DOHH2 (cell line): ENCODE measurements around the gene ARID5A.

Source experiments
- H3F3A ChIP-seq: fragments of 200-600 bp; sonication (generic), shearing (Covaris generic); 2 replicates; pipeline ENCODE4 v1.6.0; 2016; ENCODE audit warnings: antibody characterized with exemption, mild to moderate bottlenecking; ENCODE audit not compliant: control insufficient read depth, insufficient read depth
- H3K27ac ChIP-seq: fragments of 200-600 bp; sonication (generic); 2 replicates; pipeline ENCODE4 v1.5.1; 2014; ENCODE audit warnings: low read depth, mild to moderate bottlenecking, low read length, moderate library complexity
- H3K27me3 ChIP-seq: fragments of 200-600 bp; sonication (generic); 2 replicates; pipeline ENCODE4 v1.6.1; 2014; ENCODE audit warnings: mild to moderate bottlenecking, low read length, mixed read lengths; ENCODE audit not compliant: control insufficient read depth
- H3K36me3 ChIP-seq: fragments of 200-600 bp; sonication (generic); 2 replicates; pipeline ENCODE4 v1.6.1; 2014; ENCODE audit warnings: mild to moderate bottlenecking, low read length, moderate library complexity, mixed read lengths; ENCODE audit not compliant: control insufficient read depth
- H3K4me1 ChIP-seq: fragments of 200-600 bp; sonication (generic); 2 replicates; pipeline ENCODE4 v1.6.1; 2014; ENCODE audit warnings: mild to moderate bottlenecking, low read length, mixed read lengths; ENCODE audit not compliant: control insufficient read depth
- H3K4me2 ChIP-seq: fragments of 200-600 bp; sonication (generic); 2 replicates; pipeline ENCODE4 v1.6.0; 2014; ENCODE audit warnings: mild to moderate bottlenecking, low read length, moderate library complexity
- H3K4me3 ChIP-seq: fragments of 200-600 bp; sonication (generic); 2 replicates; pipeline ENCODE4 v1.5.1; 2014; ENCODE audit warnings: mild to moderate bottlenecking, low read length, mixed read lengths
- H3K79me2 ChIP-seq: fragments of 200-600 bp; sonication (generic); 2 replicates; pipeline ENCODE4 v1.6.1; 2014; ENCODE audit warnings: mild to moderate bottlenecking, low read length, mixed read lengths; ENCODE audit not compliant: control insufficient read depth
- H3K9me2 ChIP-seq: fragments of 200-600 bp; sonication (generic); replicated peaks from 2 replicates; pipeline ENCODE4 v1.6.1; 2014; ENCODE audit warnings: mild to moderate bottlenecking, low read length, mixed read lengths; ENCODE audit not compliant: control insufficient read depth
- H3K9me3 ChIP-seq: fragments of 200-600 bp; sonication (generic); 2 replicates; pipeline ENCODE4 v1.6.1; 2014; ENCODE audit warnings: antibody characterized with exemption, low read length, mixed read lengths; ENCODE audit not compliant: control insufficient read depth, insufficient read depth
- H4K20me1 ChIP-seq: fragments of 200-600 bp; sonication (generic); 2 replicates; pipeline ENCODE4 v1.6.0; 2014; ENCODE audit warnings: low read depth, mild to moderate bottlenecking, antibody characterized with exemption, low read length, moderate library complexity; ENCODE audit not compliant: control insufficient read depth, insufficient read depth
- CTCF ChIP-seq: fragments of 200-600 bp; sonication (generic); IDR thresholded peaks from one replicate; pipeline ENCODE4 v1.5.1; 2014; ENCODE audit warnings: antibody characterized with exemption, mild to moderate bottlenecking, low read depth, low read length; ENCODE audit not compliant: poor library complexity, severe bottlenecking
- EZH2phosphoT487 ChIP-seq: fragments of 200-600 bp; sonication (generic); IDR thresholded peaks from 2 replicates; pipeline ENCODE4 v1.6.1; 2017; ENCODE audit warnings: borderline replicate concordance, mild to moderate bottlenecking, antibody characterized with exemption, low read length, moderate library complexity, mixed read lengths

ARID5A gene

GRCh38 chr2:96540136-96540535 lies 3.6 kb downstream of the ARID5A start:
- peaks cover 33% of the 10 kb centered on the region for H3K27me3 ChIP-seq
- no peaks in the 10 kb centered on the region for H3K36me3 ChIP-seq
- H3K27ac ChIP-seq: no peak overlapping the region
- H3K4me3 ChIP-seq: no peak overlapping the region
- H3K4me1 ChIP-seq: peaks cover 17% of the 10 kb centered on the region
- H3K79me2 ChIP-seq: no peaks in the 10 kb centered on the region
- H3K9me2 ChIP-seq: no peaks in the 10 kb centered on the region
- H3K9me3 ChIP-seq: no peaks in the 10 kb centered on the region
- TF ChIP-seq CTCF: no peak
- no peak for TF ChIP-seq EZH2phosphoT487
- H3K4me2 ChIP-seq: no peak overlapping the region
- no peaks in the 10 kb centered on the region for H3F3A ChIP-seq
- peaks cover 10% of the 10 kb centered on the region for H4K20me1 ChIP-seq

- H3K79me2 ChIP-seq: no peaks in the 10 kb centered on the region
- H4K20me1 ChIP-seq: peaks cover 10% of the 10 kb centered on the region
- H3K9me2 ChIP-seq: no peaks in the 10 kb centered on the region
- H3F3A ChIP-seq: no peaks in the 10 kb centered on the region
- H3K4me2 ChIP-seq: no peak overlapping the region
- H3K9me3 ChIP-seq: no peaks in the 10 kb centered on the region
- H3K4me3 ChIP-seq: no peak overlapping the region
- H3K36me3 ChIP-seq: no peaks in the 10 kb centered on the region
- no peak for TF ChIP-seq CTCF
- no peak for TF ChIP-seq EZH2phosphoT487
- H3K27me3 ChIP-seq: peaks cover 31% of the 10 kb centered on the region
- peaks cover 17% of the 10 kb centered on the region for H3K4me1 ChIP-seq
- no peak overlapping the region for H3K27ac ChIP-seq
These were observed 5.0 kb downstream of the ARID5A start for GRCh38 chr2:96541398-96542152.

GRCh38 chr2:96542357-96542977 lies 5.9 kb downstream of the ARID5A start:
- Histone ChIP-seq H3K4me1 (peaks cover 15% of the 10 kb centered on the region), H3F3A (no peaks in the 10 kb centered on the region), H3K27ac (no peak overlapping the region), H3K4me2 (no peak overlapping the region), H4K20me1 (peaks cover 10% of the 10 kb centered on the region), H3K9me3 (no peaks in the 10 kb centered on the region), H3K4me3 (no peak overlapping the region), H3K36me3 (no peaks in the 10 kb centered on the region), H3K27me3 (peaks cover 28% of the 10 kb centered on the region), H3K9me2 (no peaks in the 10 kb centered on the region), H3K79me2 (no peaks in the 10 kb centered on the region)
- TF ChIP-seq CTCF (no peak), EZH2phosphoT487 (no peak)
